ENCODE measurements around the gene CAMK2A.

The CAMK2A gene

DNA sequence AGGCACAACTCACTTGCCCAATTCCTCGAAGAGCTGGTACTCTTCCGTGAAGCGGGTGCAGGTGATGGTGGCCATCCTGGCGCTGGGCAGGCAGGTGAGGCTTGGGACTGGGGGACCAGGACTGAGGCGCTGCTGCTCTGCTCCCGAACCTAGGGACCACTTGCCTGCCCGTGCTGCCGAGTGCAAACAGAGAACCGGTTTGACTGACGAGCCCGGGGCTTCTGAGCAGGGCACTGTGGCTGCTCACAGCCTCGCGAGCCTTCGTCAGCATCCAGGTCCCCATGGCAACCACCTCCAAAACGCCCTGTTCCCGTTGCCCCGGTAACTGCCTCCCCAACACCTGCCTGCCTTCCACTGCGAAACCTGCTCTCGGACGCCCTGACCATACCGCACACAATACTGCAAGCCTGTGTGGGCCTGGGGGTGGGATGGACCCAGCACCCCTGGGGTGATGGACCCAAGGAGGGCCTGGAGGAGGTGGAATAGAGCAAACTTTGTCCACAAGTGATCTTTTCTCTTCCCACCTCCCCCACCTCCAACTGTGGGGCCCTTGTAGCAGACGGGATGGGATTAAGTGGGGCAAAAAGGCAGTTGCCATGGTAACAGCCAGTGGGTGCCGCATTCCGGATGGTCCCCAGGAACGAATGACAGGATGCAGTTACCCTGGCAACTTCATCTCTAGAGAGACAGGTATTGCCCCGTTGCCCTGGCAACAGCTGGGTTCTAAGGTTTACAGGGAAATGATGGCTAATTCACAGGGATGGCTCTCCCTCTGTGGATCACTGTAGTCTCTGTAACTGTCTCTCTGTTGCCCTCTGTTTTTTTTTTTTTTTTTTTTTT, at the start of gene CAMK2A:
Gene CAMK2A (minus strand): TSS at position 223 of the 840 bp plus-strand sequence. CDS start 148 bp downstream, at position 75.
- DNase-seq (ENCODE audit: low read depth) = no peak

DNA sequence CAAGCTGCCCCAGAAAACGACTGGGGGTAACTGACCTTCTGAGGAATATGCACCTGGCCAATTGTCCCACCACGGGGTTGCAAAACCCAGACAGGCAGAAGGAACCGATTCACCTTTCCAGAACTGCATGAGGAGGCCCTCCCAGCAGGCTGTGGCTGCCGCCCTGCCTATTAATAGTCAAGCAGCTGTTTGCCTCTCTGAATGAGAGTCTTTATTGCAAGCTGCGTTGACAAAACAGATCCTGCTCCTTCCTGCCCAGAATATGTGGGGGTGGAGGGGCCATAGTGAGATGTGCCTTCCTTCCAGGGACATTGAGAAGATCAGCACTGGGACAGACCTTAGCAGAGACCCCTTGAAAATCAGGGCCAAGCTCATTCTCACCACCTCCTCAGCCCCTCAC, 49.6 kb upstream of the CAMK2A start:
- no peak for DNase-seq (ENCODE audit: low read depth)

DNA sequence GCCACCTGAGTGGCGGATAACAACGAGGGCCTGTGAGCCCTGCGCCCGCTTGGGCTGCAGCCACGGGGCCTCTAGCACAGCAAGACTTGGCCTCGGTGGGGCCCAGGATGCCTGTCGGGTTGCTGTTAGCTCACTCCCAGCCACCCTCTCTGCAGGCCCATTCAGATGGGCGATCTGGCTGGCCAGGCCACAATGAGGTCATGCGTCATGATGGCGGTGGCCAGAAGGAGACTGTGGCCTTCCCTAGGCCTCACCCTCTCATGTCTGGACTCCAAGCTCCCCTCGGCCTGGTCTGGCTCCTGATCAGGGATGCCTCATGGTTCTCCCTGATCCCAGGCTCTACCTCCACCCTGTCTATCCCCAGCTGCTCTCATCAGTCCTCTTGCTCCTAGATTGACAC, 49.0 kb upstream of the CAMK2A start:
- no peak for DNase-seq (ENCODE audit: low read depth)

DNA sequence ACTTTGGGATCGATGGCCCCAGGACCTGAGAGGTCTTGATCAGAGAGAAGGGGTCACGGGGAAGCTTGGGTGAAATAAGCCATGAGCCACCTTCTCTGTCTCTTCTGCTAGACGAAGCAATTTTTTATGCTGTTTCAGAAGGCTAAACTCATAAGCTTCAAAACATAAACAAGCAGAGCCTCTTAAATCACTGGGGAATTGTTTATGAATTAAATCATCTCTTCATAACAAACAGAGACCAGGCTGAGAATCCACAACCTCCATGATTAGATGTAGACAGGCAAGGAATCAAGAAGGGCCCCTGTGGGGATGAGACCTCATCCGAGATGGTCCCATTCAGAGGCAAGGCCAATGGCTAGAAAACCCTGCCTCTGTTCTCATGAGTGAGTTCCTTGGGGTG, 46.2 kb upstream of the CAMK2A start:
- DNase-seq (ENCODE audit: low read depth) = peak; percentile 61

DNA sequence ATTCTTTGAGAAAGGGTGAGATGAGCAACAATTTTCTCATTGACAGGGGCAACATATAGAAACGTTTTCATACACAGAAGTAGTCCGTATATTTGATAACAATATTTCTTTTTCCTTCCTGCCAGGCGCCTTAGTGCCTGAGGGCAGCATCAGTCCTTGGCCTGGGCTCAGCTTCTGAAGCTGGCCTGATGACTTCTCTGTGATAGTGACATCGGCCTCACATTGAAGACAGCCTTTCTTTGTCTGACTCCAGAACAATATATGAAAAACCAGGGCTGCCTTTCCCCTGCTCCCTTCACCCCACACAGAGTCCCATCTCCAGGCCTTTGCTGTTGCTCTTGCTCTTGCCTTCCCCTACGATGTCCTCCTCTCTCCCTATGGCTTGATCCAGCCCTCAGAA, 43.8 kb upstream of the CAMK2A start:
- DNase-seq (ENCODE audit: low read depth) = no peak

DNA sequence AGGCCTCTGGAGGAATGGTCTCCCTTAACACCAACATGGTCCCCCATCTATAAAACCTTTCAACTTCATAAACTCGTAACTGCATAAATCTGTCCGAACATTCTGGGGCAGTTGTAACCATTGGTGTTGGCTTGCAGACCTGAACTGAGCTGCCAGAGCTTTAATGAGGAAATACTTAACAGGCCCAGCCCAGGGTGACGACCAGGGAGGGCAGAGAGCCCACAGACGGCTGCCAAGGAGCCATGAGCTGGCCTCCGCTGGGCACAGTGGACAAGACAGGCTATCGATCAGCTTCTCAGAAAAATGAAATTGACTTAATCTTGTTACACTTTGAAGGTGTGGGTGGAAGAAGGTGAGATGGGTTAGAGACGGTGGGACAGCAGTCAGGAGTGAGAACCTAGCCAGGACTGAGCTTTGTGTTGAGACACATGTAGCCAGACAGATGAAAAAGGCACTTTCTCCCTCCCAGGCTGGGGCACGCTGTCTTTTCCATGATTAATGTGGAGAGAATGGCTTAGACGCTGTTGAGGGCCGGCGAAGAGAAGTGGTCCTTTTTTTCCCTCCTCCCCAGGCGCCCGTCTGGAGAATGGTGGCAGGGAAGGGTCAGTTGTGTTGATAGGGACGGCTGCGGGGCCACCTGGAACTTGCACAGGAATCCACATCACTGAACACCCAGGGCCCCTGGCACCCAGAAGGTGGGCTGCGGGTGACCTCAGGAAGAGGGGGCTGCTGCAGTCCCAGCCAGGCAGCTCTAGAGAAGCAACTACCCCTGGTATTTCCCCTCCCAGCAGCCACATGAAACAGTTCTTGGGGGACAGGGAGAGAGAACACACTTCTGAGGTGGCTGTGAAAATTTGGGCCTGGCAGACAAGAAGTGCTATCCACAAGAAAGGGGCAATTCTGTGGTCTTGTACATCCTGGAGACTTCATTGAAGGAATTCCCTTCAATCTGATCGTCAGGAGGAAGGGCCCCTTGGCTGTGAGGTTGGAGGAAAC, 40.6 kb upstream of the CAMK2A start:
- no peak for DNase-seq (ENCODE audit: low read depth)

DNA sequence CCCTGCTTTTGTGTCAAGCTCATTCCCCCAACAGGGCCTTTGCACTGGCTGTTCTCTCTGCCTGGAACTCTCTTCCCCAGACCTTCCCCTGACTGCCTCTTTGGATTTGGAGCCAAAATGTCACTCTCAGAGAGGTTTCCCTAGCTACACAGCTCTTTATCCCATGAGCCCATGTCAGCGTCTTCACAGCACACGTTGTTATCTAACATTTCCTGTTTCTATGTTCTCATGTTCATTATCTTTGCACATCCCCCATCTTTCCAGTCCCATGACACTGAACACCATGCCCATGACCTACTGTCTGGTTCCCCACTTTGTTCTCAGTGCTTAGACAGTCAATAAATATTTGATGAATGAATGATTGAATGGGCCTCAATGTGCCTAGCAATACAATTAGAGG, 39.5 kb upstream of the CAMK2A start:
- no peak for DNase-seq (ENCODE audit: low read depth)

DNA sequence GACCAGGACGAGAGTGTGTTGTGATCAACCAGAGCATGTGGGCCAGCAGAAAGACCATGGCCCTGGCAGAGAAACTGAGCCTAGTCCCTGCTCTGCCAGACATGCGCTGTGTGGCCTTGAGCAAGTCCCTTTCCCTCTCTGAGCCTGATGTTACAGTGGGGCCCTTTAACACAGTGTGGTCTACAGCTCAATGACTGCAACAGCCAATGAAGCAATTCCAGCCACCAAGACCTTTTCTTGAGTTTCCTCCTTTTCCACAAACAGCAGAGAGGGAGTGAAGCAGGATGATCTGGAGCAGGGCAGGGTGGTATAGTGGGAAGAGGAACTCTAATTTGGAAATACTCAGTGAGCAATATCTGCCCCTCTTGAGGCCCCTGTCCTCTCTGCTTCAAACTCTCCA, 38.9 kb upstream of the CAMK2A start:
- no peak for DNase-seq (ENCODE audit: low read depth)

DNA sequence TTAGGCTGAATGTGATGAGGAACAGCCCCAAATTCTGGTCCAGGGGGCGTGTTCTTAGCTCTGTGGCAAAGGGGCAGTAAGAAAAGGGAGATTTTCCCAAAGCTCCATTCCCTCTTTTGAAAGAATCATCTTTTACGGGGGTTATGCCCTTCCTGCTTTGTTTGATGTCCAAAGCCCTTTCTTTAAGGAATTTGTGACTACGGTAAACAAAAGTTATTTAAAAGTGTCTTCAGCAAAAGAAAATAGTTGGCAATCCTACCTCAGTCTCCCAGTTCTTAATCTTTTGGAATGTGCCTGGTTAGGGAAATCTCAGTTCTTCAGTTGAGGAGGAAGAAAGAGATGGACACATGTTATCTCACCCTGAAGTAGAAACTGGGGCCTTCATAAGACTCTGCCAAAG, 37.6 kb upstream of the CAMK2A start:
- DNase-seq (ENCODE audit: low read depth) = no peak

DNA sequence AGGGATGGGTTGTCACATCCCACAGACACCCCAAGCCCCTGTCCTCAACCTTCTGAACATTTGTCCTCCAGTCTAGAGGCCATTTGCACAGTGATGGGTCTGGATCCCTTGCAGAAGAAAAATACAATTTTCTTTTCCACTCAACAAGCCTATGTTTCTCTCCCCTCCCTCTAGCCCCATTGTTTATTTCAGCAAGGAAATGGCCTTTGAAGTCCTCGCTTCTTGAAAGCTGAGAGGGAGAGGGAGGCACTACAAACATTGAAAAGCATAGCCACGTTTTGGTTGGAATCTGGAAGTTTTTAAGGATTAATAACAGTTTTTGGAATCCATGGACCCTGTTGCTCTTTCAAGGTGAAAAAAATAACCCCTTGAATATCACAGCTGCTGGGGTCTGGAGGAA, 37.1 kb upstream of the CAMK2A start:
- DNase-seq (ENCODE audit: low read depth) = no peak

DNA sequence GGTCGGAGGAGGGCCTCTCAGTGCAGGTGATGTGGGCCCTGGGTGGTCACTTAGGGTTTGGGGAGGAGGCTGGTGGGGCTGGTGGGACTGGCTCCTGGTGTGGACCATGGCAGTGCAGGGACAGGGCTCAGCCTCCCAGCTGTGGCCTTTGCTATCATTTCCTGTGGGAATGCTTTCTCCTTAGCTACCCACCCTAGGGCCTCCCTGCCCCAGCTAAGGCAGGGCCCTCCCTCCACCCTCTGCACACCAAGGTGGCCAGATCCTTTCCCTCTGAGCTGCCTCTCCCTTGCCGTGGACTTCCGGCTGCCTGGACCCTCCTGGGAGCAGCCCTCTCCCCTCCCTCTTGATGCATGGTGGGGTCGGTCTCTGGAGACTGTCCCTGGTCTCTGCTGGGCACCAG, 35.9 kb upstream of the CAMK2A start:
- no peak for DNase-seq (ENCODE audit: low read depth)

DNA sequence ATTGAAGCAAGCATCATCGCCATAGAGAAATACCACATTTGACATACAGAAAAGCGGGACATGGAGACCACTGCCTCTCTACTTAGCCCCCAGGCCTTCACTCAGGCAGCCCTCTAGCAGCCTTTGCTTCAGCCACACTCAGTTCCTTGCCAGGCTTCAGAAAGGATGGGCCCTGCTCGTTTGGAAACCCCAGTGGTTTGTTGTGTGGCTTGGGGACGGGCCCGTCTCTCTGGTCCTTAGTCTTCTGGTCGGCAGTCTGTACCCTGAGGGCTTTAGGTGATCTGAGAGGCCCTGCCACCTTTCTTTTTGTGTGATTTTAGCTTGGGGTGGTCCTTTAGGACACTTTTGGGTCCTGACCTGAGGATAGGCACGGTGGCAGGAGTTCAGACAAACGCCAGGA, 34.2 kb upstream of the CAMK2A start:
- no peak for DNase-seq (ENCODE audit: low read depth)

DNA sequence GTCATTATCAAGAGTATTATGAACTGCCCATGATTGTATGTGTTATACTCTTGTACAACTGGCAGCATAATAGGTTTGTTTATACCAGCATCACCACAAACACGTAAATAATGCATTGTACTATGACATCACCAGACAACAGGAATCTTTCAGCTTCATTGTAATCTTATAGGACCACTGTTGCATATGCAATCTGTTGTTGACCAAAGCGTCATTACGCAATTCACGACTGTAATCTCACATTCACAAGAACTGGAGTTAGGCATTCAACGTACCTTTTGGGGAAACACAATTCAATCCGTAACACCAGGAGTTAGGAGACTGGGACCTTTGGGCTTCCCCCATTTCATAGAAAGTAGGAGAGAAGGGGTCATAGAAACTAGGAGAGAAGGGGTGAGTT, 33.5 kb upstream of the CAMK2A start:
- DNase-seq (ENCODE audit: low read depth) = peak; percentile 97

DNA sequence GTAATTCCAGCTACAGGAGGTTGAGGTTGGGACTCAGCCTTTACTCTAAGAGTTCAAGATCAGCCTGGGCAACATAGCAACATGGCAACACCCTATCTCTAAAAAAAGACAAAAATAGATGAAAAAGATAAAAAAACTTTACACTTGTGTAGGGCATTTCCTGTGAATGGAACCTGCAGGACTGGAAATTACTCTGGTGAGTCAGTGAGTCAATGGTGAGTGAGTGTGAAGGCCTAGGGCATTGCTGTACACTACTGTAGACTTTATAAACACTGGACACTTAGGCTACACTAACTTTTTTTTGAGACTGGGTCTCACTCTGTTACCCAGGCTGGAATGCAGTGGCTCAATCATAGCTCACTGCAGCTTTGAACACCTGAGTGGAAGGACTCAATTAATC, 32.6 kb upstream of the CAMK2A start:
- DNase-seq (ENCODE audit: low read depth) = peak; percentile 80

DNA sequence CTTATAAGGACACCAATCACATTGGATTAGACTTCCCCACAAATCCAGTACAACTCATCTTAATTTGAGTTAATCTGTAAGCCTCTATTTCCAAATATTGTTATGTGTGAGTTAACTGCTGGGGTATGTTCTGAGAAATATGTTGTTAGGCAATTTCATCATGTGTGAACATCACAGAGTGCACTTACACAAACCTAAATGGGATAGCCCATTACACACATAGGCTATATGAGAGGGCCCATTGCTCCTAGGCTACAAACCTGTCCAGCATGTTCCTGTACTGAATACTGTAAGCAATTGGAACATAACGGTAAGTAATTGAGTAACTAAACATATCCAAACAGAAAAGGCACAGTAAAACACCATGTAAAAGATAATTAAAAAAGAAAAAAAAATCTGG, 32.2 kb upstream of the CAMK2A start:
- peak; percentile 74 for DNase-seq (ENCODE audit: low read depth)

DNA sequence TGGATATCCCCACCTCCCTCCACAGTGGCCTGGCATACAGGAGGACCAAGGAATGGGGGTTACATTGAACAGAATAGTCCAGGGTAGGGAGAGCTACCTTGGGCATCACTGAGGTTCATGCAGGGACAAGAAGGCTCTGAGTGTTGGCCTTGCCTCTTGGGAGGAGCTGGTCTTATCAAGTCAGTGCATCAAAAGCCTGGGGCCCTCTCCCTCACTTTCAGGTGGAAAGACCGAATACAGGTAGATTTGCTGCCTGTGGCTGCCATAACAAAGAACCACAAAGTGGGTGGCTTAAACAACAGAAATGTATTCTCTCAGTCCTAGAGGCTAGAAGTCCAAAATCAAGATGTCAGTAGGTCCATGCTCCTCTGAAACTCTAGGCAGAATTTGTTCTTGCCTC, 31.6 kb upstream of the CAMK2A start:
- DNase-seq (ENCODE audit: low read depth) = no peak

DNA sequence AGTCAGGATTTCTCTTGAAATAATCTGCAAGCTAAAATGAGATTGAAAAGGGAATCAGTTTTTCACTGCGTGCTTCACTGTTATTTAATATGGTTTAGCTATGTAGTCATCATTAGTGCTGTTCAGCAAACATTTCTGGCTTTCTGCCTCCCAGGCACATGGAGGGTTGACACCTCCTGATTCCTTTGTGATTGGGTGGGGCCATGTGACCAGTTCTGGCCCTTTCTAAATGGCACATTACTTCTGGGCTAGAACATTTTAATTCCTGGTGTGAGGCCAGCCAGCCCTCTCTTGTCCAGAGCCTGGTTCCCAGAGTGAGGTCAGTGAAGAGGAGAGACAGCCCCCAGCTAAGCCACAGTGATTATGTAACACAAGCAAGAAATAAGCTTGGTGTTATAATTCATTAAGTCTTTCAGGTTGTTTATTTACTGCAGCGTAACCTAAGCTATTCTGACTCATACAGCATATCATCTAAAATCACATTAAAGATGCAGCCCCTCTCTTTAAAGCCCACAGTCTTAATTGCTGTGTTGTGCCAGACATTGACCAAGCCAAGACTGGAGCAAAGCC, 30.6 kb upstream of the CAMK2A start:
- peak; percentile 99 for DNase-seq (ENCODE audit: low read depth)

DNA sequence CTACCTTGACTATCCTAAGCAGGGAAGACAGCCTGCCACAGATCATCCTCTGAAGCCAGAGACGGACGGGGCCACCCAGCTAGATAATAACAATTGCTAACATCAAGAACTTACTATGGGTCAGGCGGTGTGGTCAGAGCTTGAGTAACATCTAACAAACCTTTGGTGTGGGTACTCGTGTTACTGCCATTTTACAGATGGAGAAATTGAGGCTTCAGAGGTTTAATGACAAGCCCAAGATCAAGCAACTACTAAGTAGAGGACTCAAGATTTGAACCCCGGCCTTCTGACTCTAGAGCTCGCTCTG, 29.9 kb upstream of the CAMK2A start:
- DNase-seq (ENCODE audit: low read depth) = peak; percentile 73

DNA sequence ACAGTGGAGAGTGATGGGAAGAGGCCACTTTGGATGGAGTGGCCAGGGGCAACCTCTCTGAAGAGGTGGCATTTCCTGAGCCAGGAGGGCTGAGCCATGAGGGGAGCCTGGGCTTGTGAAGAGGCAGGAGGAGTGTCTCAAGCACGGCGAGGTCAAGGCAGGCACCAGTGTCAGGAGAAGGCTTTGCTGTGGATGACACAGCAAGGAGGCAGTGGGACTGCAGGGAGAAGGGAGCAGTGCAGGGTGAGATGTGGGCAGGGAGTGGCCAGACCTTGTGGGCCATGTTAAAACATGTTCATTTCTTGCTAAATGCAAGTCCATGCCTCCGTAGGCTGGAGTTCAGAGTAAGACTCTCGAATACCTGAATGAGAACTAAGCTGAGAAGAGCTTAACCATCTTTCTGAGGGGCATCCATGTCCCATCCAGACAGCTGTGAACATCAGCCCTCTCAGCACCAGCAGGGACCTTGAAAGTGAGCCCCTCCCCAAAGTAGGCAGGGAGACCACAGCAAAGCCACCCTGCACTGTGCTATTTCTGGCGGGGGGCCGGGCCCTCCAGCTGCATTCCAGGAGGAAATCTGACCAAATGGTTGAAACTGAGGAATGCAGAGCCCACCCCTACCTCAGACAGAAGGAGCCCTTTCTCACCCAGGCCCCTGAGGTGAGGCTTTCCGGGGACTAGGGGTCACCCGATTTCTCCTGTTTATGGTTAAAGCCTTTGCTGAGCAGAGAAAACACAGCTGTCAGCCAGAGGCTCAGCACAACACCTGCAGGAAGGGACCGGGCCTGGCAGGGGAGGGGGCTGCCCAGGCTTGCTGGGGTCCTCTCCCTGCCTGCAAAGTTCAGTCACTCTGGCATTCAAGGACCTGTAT, 29.3 kb upstream of the CAMK2A start:
- DNase-seq (ENCODE audit: low read depth) = no peak

DNA sequence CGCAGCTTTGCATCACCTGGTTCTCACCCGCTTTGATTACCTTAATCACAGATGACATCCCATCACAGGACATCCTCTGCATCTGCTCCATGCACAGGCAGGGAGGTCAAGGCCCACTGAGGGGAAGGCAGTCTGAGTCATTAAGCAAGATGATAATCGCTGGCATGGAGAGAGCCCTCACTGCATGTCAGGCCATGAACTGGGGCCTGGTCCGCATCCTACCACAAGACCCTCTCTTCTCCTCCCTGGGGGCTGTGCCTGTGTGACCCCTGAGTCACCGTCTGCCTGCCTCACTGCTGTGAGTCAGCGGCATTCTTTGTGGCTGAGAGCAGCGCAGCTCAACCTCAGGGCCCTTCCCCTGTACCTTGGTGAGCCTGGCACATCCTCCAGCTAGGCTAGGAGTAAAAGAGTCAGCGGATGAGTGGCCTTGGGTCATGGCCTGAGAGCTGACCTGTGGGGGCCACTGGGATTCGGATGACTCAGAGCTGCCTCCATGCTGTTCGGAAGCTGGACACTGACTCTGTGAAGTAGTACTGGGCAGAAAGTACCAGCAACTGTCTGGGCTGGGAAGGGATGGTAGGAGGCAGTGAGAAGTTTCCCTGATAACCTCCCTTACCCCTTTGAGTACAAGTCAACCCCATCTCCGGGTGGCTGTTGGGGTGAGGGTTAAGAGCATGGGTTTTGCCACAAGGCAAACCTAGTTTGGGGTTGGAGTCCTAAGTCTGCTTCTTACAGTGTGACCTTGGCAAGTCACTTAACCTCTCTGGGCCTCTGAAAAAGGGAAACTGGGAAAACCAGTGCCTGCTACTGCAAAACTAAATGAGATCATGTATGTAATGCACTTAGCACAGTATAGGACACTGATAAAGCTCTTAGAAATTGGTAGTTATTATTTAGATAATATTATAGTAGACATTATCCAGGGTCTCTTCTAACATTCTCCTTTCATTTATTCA, 27.8 kb upstream of the CAMK2A start:
- peak; percentile 100 for DNase-seq (ENCODE audit: low read depth)

DNA sequence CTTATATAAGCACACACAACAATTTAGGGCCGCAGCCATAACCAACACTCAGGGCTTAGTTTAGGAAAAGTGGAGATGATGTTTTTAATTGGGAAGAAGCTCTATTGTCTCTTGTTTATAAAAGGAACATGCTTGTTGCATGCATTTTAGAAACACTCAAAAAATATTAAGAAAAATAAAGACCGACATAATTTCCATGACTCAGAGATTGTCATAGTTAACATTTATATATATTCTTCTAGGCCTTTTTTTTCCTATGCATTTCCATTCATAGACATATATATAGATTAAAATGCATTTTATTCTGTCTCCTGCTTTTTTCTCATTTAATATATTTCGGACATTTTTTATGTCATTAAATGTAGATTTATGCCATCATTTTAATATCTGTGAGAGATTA, 26.7 kb upstream of the CAMK2A start:
- no peak for DNase-seq (ENCODE audit: low read depth)

All from amniotic epithelial cell (primary cell).